GM23248 (cell line): Measurements from ENCODE around the gene STRA8. TPM values are rescaled to one million over a fixed set of nuclear protein-coding genes. Genes with fewer than 3 reads are reported as not detected.
"Not testable (repeated sequence)": the region's sequence is repeated elsewhere in the genome, so short reads cannot be mapped to it uniquely, and the experiment has no call there.

Experiments used
- DNase-seq: peaks from one replicate; pipeline ENCODE4 v3.0.0-alpha.2; 2015
- H2AFZ ChIP-seq: fragments of 200-600 bp; sonication (generic); 2 replicates; pipeline ENCODE4 v1.6.1; 2016; ENCODE audit warnings: antibody characterized with exemption
- H3F3A ChIP-seq: fragments of 200-600 bp; sonication (generic); 2 replicates; pipeline ENCODE4 v1.6.1; 2016; ENCODE audit warnings: mild to moderate bottlenecking, antibody characterized with exemption, mixed run types; ENCODE audit not compliant: insufficient read depth
- H3K27ac ChIP-seq: fragments of 200-600 bp; sonication (generic); 2 replicates; pipeline ENCODE4 v1.5.1; 2016; ENCODE audit warnings: mild to moderate bottlenecking
- H3K27me3 ChIP-seq: fragments of 200-600 bp; sonication (generic); replicated peaks from 2 replicates; pipeline ENCODE4 v1.6.1; 2016; ENCODE audit warnings: mild to moderate bottlenecking; ENCODE audit not compliant: insufficient read depth
- H3K36me3 ChIP-seq: fragments of 200-600 bp; sonication (generic); 2 replicates; pipeline ENCODE4 v1.6.1; 2016; ENCODE audit warnings: low read depth, mild to moderate bottlenecking
- H3K4me1 ChIP-seq: fragments of 200-600 bp; sonication (generic); 2 replicates; pipeline ENCODE4 v1.6.1; 2016; ENCODE audit warnings: mild to moderate bottlenecking; ENCODE audit not compliant: insufficient read depth
- H3K4me2 ChIP-seq: fragments of 200-600 bp; sonication (generic); one replicate; pipeline ENCODE4 v1.6.1; 2016; ENCODE audit warnings: mild to moderate bottlenecking; ENCODE audit not compliant: unreplicated experiment
- H3K4me3 ChIP-seq: fragments of 200-600 bp; sonication (generic); 2 replicates; pipeline ENCODE4 v1.5.1; 2016; ENCODE audit warnings: mild to moderate bottlenecking
- H3K79me2 ChIP-seq: fragments of 200-600 bp; sonication (generic); 2 replicates; pipeline ENCODE4 v1.6.1; 2016; ENCODE audit warnings: mild to moderate bottlenecking; ENCODE audit not compliant: insufficient read depth
- H3K9ac ChIP-seq: fragments of 200-600 bp; sonication (generic); 2 replicates; pipeline ENCODE4 v1.6.1; 2016; ENCODE audit warnings: mild to moderate bottlenecking
- H3K9me2 ChIP-seq: fragments of 200-600 bp; sonication (generic); 2 replicates; pipeline ENCODE4 v1.6.1; 2016; ENCODE audit warnings: mixed run types, mild to moderate bottlenecking, moderate library complexity; ENCODE audit not compliant: insufficient read depth
- H3K9me3 ChIP-seq: fragments of 200-600 bp; sonication (generic); one replicate; pipeline ENCODE4 v1.6.1; 2017; ENCODE audit warnings: low read depth
- H4K20me1 ChIP-seq: fragments of 200-600 bp; sonication (generic); 2 replicates; pipeline ENCODE4 v1.6.0; 2016; ENCODE audit not compliant: insufficient read depth
- EZH2 ChIP-seq: fragments of 200-600 bp; sonication (generic); IDR thresholded peaks from 2 replicates; pipeline ENCODE4 v1.6.1; 2018; ENCODE audit warnings: antibody characterized with exemption, mild to moderate bottlenecking; ENCODE audit not compliant: insufficient read depth, poor library complexity, severe bottlenecking
- EZH2phosphoT487 ChIP-seq: fragments of 200-600 bp; sonication (generic); IDR thresholded peaks from 2 replicates; pipeline ENCODE4 v1.6.1; 2018; ENCODE audit warnings: antibody characterized with exemption, moderate library complexity, mild to moderate bottlenecking, low read depth; ENCODE audit not compliant: insufficient read depth
- WGBS, 2 experiments: methylation state at CpG; one replicate each; pipeline ENCODE4 v1.1.6; 2015 to 2017; ENCODE audit warnings: low lambda C conversion rate in 2 of 2, low coverage in 1 of 2; ENCODE audit errors: missing lambda C conversion rate in 2 of 2; 5-methylcytosine and 5-hydroxymethylcytosine counted together
- in situ Hi-C: fragments of 300-500 bp; cut with MboI; formaldehyde crosslinking; loops from 2 replicates; pipeline ENCODE4 v1.15.0; 2020
- polyA plus RNA-seq: library from polyadenylated mRNA; unstranded; fragments of >200 nt; fragmentation: Nextera tagmentation; extraction: Ambion mirVana; gene quantifications from 2 replicates; pipeline ENCODE4 v1.2.1, GENCODE V29; 2016
- total RNA-seq: library from RNA; depleted of rRNA; stranded (reverse); fragments of >200 nt; shearing (Covaris generic); gene quantifications from 2 replicates; pipeline ENCODE4 v1.2.3, GENCODE V29; 2014

Gene STRA8
- total and polyA plus RNA-seq, 2 experiments from 2014 or later, result not detected

DNA sequence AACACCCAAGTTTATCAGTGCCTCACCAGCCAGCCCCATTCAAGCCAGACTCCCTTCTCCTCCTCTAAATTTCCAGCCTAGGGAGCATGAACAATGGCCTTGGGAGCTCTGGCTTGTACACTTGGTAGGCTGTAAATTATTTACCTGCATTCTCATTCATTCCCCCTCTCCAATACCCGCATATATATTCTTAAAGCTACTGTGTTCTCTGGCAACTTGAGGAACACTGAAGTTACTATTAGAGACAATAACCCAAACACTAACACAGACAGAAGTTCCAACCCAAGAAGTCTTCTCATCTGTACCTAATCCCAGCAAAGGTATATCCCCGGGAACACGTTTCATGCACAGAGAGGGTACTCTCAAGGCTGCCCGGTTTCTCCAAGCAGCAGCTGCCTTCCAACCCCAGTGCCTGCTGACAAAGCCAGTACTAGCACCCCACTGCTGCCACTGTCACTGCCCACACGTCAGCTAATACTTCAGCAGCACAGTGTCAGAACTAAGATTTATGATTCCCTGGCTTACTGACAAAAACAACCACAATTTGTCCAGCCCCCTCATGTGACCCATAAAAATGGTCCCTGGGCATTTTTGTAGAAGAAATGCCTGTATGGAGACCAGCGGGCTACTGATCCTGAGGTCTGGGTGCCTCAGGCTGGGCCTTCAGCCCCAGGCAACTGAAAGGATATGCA is 25.4 kb upstream of the STRA8 start:
- peaks cover 9% of the 10 kb centered on the region; the same call in 1 of the 2 replicates for H3K79me2 ChIP-seq
- H3K27me3 ChIP-seq, result no peaks in the 10 kb centered on the region
- no peak for DNase-seq
- no peak overlapping the region for H3K9ac ChIP-seq
- in situ Hi-C loops, result no loop called here
- no peak overlapping the region for H3K4me2 ChIP-seq
- H2AFZ ChIP-seq, result no peak overlapping the region
- no peaks in the 10 kb centered on the region for H3K9me3 ChIP-seq
- peaks cover 4% of the 10 kb centered on the region for H3F3A ChIP-seq
- peaks cover 5% of the 10 kb centered on the region; the same call in 1 of the 2 replicates for H3K36me3 ChIP-seq
- H3K4me3 ChIP-seq, result no peak overlapping the region
- WGBS, 2 experiments, result 82% methylated on average over 6 of the region's 6 CpGs
- H4K20me1 ChIP-seq, result no peaks in the 10 kb centered on the region
- no peaks in the 10 kb centered on the region; the same call in 1 of the 2 replicates for H3K4me1 ChIP-seq
- TF ChIP-seq EZH2phosphoT487 (no peak), EZH2 (no peak)
- no peaks in the 10 kb centered on the region for H3K9me2 ChIP-seq
- H3K27ac ChIP-seq, result no peak overlapping the region

DNA sequence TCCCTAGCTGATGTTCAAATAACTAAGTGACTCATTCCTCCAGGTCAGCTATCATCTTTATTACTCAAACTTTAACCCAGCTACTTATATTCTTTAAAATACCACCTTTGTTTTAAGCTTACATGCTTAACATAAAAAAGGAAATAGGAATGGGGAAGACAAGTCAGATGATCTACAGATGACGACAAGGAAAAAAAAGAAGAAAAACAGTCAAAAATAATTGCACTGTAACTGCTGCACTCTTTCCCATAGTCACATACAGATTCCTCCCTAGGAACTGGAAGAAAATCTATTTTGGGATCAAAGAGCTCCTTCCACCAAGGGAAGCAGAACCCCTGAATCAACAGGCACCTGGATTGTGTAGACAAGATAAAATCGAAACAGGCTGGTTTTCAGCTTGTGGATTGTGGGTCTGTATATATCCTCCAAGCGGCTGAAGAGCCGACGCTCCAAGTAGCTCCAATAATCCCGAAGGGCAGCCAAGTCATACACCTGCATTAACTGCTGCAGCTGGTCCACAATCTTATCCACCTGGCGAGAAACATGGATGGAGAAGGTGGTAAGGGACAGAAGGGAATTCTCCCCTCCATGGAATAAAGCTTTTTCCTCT is 24.3 kb upstream of the STRA8 start:
- Histone ChIP-seq H2AFZ (no peak overlapping the region), H3K79me2 (peaks cover 9% of the 10 kb centered on the region; the same call in 1 of the 2 replicates), H3K4me1 (no peaks in the 10 kb centered on the region; the same call in 1 of the 2 replicates), H3K4me2 (no peak overlapping the region), H3K9me2 (no peaks in the 10 kb centered on the region), H3K27ac (no peak overlapping the region), H3K36me3 (no peaks in the 10 kb centered on the region; the same call in 1 of the 2 replicates), H4K20me1 (no peaks in the 10 kb centered on the region), H3K27me3 (no peaks in the 10 kb centered on the region), H3F3A (peaks cover 4% of the 10 kb centered on the region), H3K9me3 (no peaks in the 10 kb centered on the region), H3K9ac (no peak overlapping the region), H3K4me3 (no peak overlapping the region)
- in situ Hi-C loops, result no loop called here
- no peak for DNase-seq
- WGBS, 2 experiments, result 89% methylated on average over 7 of the region's 7 CpGs
- TF ChIP-seq EZH2phosphoT487 (no peak), EZH2 (no peak)

DNA sequence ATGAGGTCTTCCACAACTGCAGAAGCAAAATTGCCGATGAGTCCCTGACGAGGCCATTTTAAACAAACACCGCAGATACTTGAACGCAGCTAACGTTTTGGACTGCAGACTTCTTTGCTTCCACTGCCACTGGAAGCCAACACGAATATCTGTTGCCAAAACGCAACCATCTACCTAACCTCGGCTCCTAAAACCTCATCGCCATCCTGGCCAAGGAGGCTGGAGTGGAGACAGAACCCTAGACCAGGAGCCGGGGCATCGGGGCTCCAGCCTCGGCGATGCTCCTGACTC is 22.8 kb upstream of the STRA8 start:
- peak; percentile 52 for DNase-seq
- Histone ChIP-seq H3K4me1 (no peaks in the 10 kb centered on the region; the same call in 1 of the 2 replicates), H3K36me3 (no peaks in the 10 kb centered on the region; the same call in 1 of the 2 replicates), H2AFZ (peak overlapping the region; percentile 96), H3K9ac (peak overlapping the region; percentile 87), H3K4me2 (peak overlapping the region; percentile 87), H3K9me3 (no peaks in the 10 kb centered on the region), H3K27me3 (no peaks in the 10 kb centered on the region), H4K20me1 (no peaks in the 10 kb centered on the region), H3F3A (peaks cover 4% of the 10 kb centered on the region), H3K9me2 (no peaks in the 10 kb centered on the region), H3K4me3 (peak overlapping the region; percentile 89), H3K27ac (peak overlapping the region; percentile 52), H3K79me2 (peaks cover 9% of the 10 kb centered on the region; the same call in 1 of the 2 replicates)
- in situ Hi-C loops, result no loop called here
- TF ChIP-seq EZH2 (no peak), EZH2phosphoT487 (no peak)
- 2% methylated on average over 12 to 13 of the region's 13 CpGs for WGBS, 2 experiments

DNA sequence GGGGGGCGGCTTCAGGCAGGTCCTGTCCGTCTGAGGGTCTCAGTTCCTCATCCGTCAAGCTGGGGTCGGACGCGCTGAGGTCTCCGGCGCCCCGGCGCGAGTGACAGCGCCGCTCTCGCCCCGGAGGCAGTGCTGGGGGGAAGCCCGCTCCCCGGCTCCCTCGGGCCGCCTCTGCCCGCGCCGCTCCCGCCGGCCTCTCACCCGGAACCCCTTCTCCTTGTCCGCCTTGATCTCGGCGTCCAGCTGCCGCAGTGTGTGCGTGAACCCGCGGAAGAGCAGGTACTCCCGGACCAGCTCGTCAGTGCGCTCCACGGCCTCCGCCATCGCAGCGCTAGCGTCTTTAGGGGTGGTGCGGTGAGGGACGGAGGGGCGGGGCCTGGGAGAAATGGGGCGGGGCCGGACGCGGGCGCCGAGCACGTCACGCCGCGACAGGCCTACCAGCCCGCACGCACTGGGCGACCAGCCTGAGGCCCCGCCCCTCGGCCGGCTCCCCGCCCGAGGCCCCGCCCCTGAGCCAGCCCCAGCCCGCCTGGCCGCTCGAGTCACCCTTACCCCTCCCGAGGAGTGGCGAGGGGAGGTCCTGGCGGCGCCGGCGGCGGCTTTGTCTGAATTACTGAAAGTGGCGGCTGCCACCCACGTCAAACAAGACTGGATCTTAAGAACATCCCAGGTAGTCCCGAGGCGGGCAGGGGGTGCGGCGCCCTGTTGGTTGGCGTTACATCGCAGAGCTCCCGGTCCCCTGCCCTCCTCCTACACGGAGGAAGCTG is 22.3 kb upstream of the STRA8 start, which contains the start of gene WDR91:
Gene WDR91, minus strand, starts transcription at position 348 of the 767 bp plus-strand sequence. Its CDS starts 24 bp downstream, at position 324.
- 0 to 1% methylated on average over 39 to 62 of the region's 82 CpGs for WGBS, 2 experiments
- in situ Hi-C loops, result no loop called here
- no peaks in the 10 kb centered on the region for H3K27me3 ChIP-seq

DNA sequence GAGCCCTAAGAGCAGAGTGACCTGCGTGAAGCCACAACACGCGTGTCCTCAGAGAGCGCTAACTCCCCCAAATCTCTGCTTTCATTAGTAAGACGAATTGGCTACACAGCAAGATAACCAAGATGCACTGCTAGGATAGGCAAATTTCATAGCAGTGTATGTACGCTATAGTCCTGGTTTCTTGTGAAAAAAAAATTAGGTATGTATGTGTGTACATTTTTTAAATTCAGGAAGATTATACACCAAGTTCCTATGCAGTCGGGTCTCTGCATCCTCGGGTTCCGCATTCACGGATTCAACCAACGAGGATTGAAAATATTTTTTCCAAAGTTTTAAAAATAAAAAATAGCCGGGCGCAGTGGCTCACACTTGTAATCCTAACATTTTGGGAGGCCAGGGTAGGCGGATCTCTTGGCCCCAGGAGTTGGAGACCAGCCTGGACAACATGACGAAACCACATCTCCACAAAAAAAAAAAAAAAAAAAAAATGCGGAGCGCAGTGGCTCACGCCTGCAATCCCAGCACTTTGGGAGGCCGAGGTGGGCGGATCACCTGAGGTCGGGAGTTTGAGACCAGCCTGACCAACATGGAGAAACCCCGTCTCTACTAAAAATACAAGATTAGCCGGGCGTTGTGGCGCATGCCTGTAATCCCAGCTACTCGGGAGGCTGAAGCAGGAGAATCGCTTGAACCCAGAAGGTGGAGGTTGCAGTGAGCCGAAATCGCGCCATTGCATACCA is 21.5 kb upstream of the STRA8 start:
- WGBS, 2 experiments, result 12 to 16% methylated on average over 26 to 30 of the region's 30 CpGs
- peak; percentile 79 for DNase-seq
- Histone ChIP-seq H3K4me2 (peak overlapping the region; percentile 100), H2AFZ (peak overlapping the region; percentile 98), H3K9ac (peak overlapping the region; percentile 87), H3K27ac (peak overlapping the region; percentile 81), H3K4me3 (peak overlapping the region; percentile 89)
- H3K36me3 ChIP-seq, H3K4me1 ChIP-seq, H3K9me2 ChIP-seq, H4K20me1 ChIP-seq, H3F3A ChIP-seq, H3K79me2 ChIP-seq, H3K9me3 ChIP-seq, in situ Hi-C loops, H3K27me3 ChIP-seq: not testable (repeated sequence)

More for the DNA sequence above, 22.3 kb upstream of the STRA8 start, which contains the start of gene WDR91:
- H3K4me2 ChIP-seq, result peak within 1 kb of the TSS; percentile 100
- H3F3A ChIP-seq, result peaks cover 4% of the 10 kb centered on the region
- H4K20me1 ChIP-seq, result no peaks in the 10 kb centered on the region
- peak within 1 kb of the TSS; percentile 81 for H3K27ac ChIP-seq
- no peaks in the 10 kb centered on the region for H3K9me3 ChIP-seq
- no peaks in the 10 kb centered on the region; the same call in 1 of the 2 replicates for H3K4me1 ChIP-seq
- no peaks in the 10 kb centered on the region for H3K36me3 ChIP-seq
- H2AFZ ChIP-seq, result peak within 1 kb of the TSS; percentile 98
- peaks cover 9% of the 10 kb centered on the region; the same call in 1 of the 2 replicates for H3K79me2 ChIP-seq
- peak within 1 kb of the TSS; percentile 87 for H3K9ac ChIP-seq
- peak within 1 kb of the TSS; percentile 89 for H3K4me3 ChIP-seq
- DNase-seq, result peak; percentile 97
- no peaks in the 10 kb centered on the region for H3K9me2 ChIP-seq
- TF ChIP-seq EZH2phosphoT487, result no peak
- no peak for TF ChIP-seq EZH2
